Endothelial cell (in vitro differentiated cells): ENCODE results near the gene ERCC6L2. TPM values are rescaled to one million over a fixed set of nuclear protein-coding genes. Genes with fewer than 3 reads are reported as not detected.

ENCODE experiments used
- DNase-seq: peaks from one replicate; pipeline ENCODE4 v3.0.0; 2021; ENCODE audit warnings: low spot score
- H3K27ac Mint-ChIP-seq: one replicate; pipeline ENCODE4 v1.8.0; 2021; ENCODE audit warnings: mixed read lengths, inconsistent platforms; ENCODE audit not compliant: unreplicated experiment
- H3K27me3 Mint-ChIP-seq: one replicate; pipeline ENCODE4 v1.8.0; 2021; ENCODE audit warnings: mild to moderate bottlenecking, moderate library complexity, mixed read lengths, inconsistent platforms; ENCODE audit not compliant: unreplicated experiment
- H3K36me3 Mint-ChIP-seq: one replicate; pipeline ENCODE4 v1.8.0; 2021; ENCODE audit warnings: mild to moderate bottlenecking, low read depth, mixed read lengths, inconsistent platforms; ENCODE audit not compliant: unreplicated experiment
- H3K4me1 Mint-ChIP-seq: one replicate; pipeline ENCODE4 v1.8.0; 2021; ENCODE audit warnings: mild to moderate bottlenecking, mixed read lengths, inconsistent platforms; ENCODE audit not compliant: unreplicated experiment
- H3K4me3 Mint-ChIP-seq: one replicate; pipeline ENCODE4 v1.8.0; 2021; ENCODE audit warnings: mild to moderate bottlenecking, mixed read lengths, inconsistent platforms; ENCODE audit not compliant: unreplicated experiment
- H3K9me3 Mint-ChIP-seq: one replicate; pipeline ENCODE4 v1.8.0; 2021; ENCODE audit warnings: mixed read lengths, inconsistent platforms; ENCODE audit not compliant: unreplicated experiment
- total RNA-seq: library from RNA; stranded (reverse); fragmentation: NEBNext Ultra II Directional; extraction: Animal tissue kit (Norgen Biotek cat#: 25700); gene quantifications from one replicate; pipeline ENCODE4 v1.2.1, GENCODE V29; 2021; ENCODE audit not compliant: unreplicated experiment
- TF ChIP-seq, protein P1 (sequence below): fragments of 200-600 bp; sonication (generic); IDR thresholded peaks from one replicate; pipeline ENCODE4 v1.5.0; 2021; ENCODE audit warnings: antibody characterized with exemption; ENCODE audit not compliant: unreplicated experiment

The ERCC6L2 gene
- total RNA-seq, 1 donor from 2014 or later, result 40.5 TPM

DNA sequence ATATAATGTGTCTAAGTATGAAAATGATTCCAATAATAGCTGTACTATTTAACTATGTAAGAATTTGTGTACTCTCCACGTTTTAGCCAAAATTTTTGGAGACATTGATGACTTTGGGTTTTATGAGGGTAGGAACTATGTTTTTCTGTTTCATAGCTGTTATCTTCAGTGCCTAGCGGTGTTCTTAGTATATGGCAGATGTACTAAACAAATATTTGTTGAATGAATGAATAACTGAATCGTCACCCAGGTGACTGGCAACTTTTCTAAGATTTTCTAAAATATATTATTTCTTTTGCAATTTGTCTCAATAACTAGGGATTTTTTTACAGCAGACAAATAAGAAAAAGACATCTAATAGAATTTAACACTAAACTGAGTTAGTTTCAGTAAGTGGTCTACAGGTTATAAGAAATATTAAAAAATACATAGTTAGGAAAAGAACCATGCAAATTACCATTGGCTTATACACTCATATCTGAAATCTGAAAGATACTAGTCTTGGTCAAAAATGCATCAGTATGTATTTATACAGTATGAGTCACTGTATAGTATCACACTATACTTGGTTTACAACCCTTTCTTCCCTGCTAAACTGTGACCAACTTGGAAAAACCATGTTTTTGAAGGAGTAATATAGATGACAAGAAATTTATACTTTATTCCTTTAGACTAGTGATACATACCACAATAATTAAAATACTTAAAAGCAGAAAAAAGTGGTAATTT is 10.5 kb upstream of the ERCC6L2 start:
- TF ChIP-seq, protein P1, sequence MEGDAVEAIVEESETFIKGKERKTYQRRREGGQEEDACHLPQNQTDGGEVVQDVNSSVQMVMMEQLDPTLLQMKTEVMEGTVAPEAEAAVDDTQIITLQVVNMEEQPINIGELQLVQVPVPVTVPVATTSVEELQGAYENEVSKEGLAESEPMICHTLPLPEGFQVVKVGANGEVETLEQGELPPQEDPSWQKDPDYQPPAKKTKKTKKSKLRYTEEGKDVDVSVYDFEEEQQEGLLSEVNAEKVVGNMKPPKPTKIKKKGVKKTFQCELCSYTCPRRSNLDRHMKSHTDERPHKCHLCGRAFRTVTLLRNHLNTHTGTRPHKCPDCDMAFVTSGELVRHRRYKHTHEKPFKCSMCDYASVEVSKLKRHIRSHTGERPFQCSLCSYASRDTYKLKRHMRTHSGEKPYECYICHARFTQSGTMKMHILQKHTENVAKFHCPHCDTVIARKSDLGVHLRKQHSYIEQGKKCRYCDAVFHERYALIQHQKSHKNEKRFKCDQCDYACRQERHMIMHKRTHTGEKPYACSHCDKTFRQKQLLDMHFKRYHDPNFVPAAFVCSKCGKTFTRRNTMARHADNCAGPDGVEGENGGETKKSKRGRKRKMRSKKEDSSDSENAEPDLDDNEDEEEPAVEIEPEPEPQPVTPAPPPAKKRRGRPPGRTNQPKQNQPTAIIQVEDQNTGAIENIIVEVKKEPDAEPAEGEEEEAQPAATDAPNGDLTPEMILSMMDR, result no peak
- Mint-ChIP-seq H3K4me1 (no peaks in the 10 kb centered on the region), H3K4me3 (no peak overlapping the region), H3K27ac (no peak overlapping the region), H3K36me3 (no peaks in the 10 kb centered on the region), H3K9me3 (no peaks in the 10 kb centered on the region), H3K27me3 (no peaks in the 10 kb centered on the region)
- no peak for DNase-seq

DNA sequence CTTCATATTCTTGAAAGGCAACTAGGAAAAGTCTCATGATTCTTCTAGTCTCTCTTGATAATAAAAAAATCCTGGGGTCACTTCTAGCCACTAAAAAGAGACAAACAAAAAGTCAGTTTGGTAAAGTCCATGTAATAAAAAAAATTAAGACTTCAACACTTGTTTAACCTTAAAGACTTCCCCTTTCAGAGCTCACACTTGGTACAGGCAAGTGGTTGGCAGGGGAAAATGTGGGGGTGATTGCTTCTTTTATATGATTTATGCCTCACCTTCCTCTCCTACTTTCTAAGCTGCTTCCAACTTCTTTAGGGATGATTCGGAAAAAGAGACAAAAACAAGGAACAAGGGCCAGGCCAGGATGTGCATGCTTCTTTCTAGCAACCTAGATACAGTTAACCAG is 5.1 kb upstream of the ERCC6L2 start:
- H3K27ac Mint-ChIP-seq, result no peak overlapping the region
- peaks cover 6% of the 10 kb centered on the region for H3K27me3 Mint-ChIP-seq
- H3K4me3 Mint-ChIP-seq, result no peak overlapping the region
- TF ChIP-seq, protein P1, result no peak
- H3K4me1 Mint-ChIP-seq, result peaks cover 10% of the 10 kb centered on the region
- H3K36me3 Mint-ChIP-seq, result peaks cover 9% of the 10 kb centered on the region
- H3K9me3 Mint-ChIP-seq, result no peaks in the 10 kb centered on the region
- DNase-seq, result no peak

DNA sequence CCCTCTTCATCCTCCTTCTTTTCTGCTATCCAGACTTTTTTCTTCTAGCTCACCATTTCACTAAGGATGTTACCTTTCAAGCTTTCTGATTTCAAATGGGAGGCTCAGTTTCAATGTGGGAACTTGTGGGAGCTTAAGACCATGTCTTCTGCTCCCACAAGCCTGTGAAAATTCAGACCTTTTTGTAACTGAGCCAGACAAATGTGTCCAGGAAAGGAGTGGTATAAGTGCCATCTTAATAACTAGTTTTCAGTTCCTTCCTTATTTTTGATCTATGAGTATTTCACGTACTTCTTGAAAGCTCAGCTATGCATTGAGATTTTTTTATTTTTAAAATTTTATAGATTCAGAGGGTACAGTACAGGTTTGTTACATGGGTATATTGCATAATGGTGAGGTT is 4.6 kb upstream of the ERCC6L2 start:
- H3K27ac Mint-ChIP-seq, result no peak overlapping the region
- H3K27me3 Mint-ChIP-seq, result peaks cover 6% of the 10 kb centered on the region
- DNase-seq, result no peak
- no peaks in the 10 kb centered on the region for H3K9me3 Mint-ChIP-seq
- H3K4me1 Mint-ChIP-seq, result peaks cover 10% of the 10 kb centered on the region
- no peak overlapping the region for H3K4me3 Mint-ChIP-seq
- TF ChIP-seq, protein P1, result no peak
- peaks cover 9% of the 10 kb centered on the region for H3K36me3 Mint-ChIP-seq

DNA sequence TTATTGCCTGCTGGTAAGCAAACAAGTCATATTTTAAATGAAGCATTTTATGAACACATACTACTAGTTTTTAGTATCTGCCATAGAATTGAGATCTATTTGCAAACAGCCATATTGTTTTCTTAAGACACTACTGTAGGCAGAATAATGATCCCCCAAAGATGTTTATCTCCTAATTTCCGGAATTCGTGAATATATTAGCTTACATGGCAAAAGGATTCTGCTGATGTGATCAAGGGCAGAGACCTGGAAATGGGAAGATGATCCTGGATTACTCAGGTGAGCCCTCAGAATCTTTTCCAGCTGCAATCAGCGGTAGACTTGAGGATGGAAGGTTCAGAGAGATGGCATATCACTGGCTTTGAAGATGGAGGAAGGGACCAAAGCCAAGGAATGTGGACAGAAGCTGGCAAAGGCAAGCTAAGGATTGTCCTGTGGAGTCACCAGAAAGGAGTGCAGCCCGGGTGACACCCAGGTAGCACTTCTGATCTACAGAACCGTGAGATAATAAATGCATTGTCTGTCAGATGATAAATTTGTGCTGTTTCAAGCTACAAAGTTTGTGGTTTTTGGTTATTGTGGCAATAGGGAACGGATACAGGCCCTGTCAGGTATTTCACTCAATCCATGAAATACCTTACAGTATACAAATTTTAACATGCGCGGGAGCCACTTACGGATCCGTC is 1.0 kb upstream of the ERCC6L2 start:
- H3K4me3 Mint-ChIP-seq, result no peak overlapping the region
- DNase-seq, result no peak
- H3K36me3 Mint-ChIP-seq, result peaks cover 15% of the 10 kb centered on the region
- H3K27me3 Mint-ChIP-seq, result peaks cover 6% of the 10 kb centered on the region
- peaks cover 16% of the 10 kb centered on the region for H3K4me1 Mint-ChIP-seq
- H3K9me3 Mint-ChIP-seq, result no peaks in the 10 kb centered on the region
- TF ChIP-seq, protein P1, result no peak
- no peak overlapping the region for H3K27ac Mint-ChIP-seq

DNA sequence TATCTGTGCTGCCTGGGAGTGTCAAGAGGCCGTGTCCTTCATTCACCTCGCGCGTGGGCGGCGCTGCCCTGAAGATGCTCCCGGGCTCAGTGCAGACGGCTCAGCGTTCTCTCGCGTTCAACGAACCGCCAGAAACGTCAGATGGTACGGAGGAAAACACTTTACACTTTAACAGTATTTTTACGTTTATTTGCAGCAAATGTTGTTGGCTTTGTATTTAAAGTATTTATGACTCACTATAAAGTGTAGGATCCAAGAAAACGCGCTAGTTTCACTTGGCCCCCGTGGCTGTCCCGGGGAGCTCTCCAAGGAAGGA is 544 bp upstream of the ERCC6L2 start:
- Mint-ChIP-seq H3K27ac (no peak overlapping the region), H3K4me3 (no peak overlapping the region), H3K9me3 (no peaks in the 10 kb centered on the region), H3K4me1 (peaks cover 17% of the 10 kb centered on the region), H3K36me3 (peaks cover 15% of the 10 kb centered on the region), H3K27me3 (peaks cover 6% of the 10 kb centered on the region)
- TF ChIP-seq, protein P1, result no peak
- peak; percentile 27 for DNase-seq
